SH-SY5Y (cell line): ENCODE measurements around the gene MAGEB6.

Experiments
- GATA2 ChIP-seq: IDR thresholded peaks from 2 replicates; pipeline ENCODE4 v1.6.1; 2011; ENCODE audit warnings: mild to moderate bottlenecking, low read depth, low read length
- GATA3 ChIP-seq: IDR thresholded peaks from 2 replicates; pipeline ENCODE4 v1.6.1; 2011; ENCODE audit warnings: low read depth, mild to moderate bottlenecking, low read length, moderate library complexity

DNA sequence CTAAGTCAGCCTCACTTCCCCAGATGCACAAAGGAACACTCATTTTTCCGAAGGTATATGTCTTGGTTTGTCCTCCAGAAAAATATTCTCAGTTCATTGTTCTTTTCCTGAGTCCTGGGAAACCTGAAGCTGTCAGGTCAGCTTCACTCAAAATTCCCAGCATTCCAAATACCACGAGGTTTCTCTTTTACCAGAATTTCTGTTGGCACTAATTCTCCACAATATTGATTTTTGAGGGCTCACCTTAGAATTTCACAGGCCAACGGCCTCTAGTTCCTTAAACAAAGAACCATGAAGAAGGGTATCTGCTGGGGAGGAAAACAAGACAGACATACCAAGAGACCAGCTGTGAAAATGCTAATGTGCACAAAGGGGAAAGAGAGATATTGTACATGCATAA, 15.8 kb downstream of the MAGEB6 start:
- no peak for TF ChIP-seq GATA2
- no peak for TF ChIP-seq GATA3
